WERI-Rb-1 (cell line): Measurements from ENCODE around the gene CAGE1.

Source experiments
- DNase-seq: peaks from one replicate; pipeline ENCODE4 v3.0.0-alpha.2; 2020
- H3K27ac ChIP-seq: fragments of 250-450 bp; sonication (Bioruptor Pico); 2 replicates; pipeline ENCODE4 v1.5.1; 2020; ENCODE audit warnings: mild to moderate bottlenecking, moderate library complexity
- H3K27me3 ChIP-seq: fragments of 250-450 bp; sonication (Bioruptor Pico); 2 replicates; pipeline ENCODE4 v1.5.1; 2021; ENCODE audit warnings: mild to moderate bottlenecking, low read depth, moderate library complexity; ENCODE audit not compliant: insufficient read depth, severe bottlenecking
- H3K36me3 ChIP-seq: fragments of 250-450 bp; sonication (Bioruptor Pico); 2 replicates; pipeline ENCODE4 v1.5.1; 2020; ENCODE audit warnings: mild to moderate bottlenecking, moderate library complexity
- H3K4me3 ChIP-seq: 2 replicates; pipeline ENCODE4 v1.5.1; 2011; ENCODE audit warnings: low read depth, mild to moderate bottlenecking, control low read depth, low read length
- H3K9me3 ChIP-seq: fragments of 250-450 bp; sonication (Bioruptor Pico); 2 replicates; pipeline ENCODE4 v1.5.1; 2021; ENCODE audit warnings: mild to moderate bottlenecking, moderate library complexity; ENCODE audit not compliant: severe bottlenecking
- CTCF ChIP-seq: IDR thresholded peaks from 2 replicates; pipeline ENCODE4 v1.5.1; 2011; ENCODE audit warnings: low read depth, mild to moderate bottlenecking, control low read depth, inconsistent platforms, low read length

Gene CAGE1

GRCh38 chr6:7314414-7314813 lies 75.1 kb downstream of the CAGE1 start:
- no peaks in the 10 kb centered on the region for H3K27me3 ChIP-seq
- DNase-seq, result no peak
- no peak overlapping the region for H3K27ac ChIP-seq
- no peaks in the 10 kb centered on the region for H3K9me3 ChIP-seq
- no peak overlapping the region for H3K4me3 ChIP-seq
- H3K36me3 ChIP-seq, result peaks cover 21% of the 10 kb centered on the region
- TF ChIP-seq CTCF, result no peak

GRCh38 chr6:7313505-7314165 lies 75.9 kb downstream of the CAGE1 start:
- Histone ChIP-seq H3K27me3 (no peaks in the 10 kb centered on the region), H3K9me3 (no peaks in the 10 kb centered on the region), H3K27ac (peak overlapping the region; percentile 87), H3K36me3 (peaks cover 28% of the 10 kb centered on the region), H3K4me3 (peak overlapping the region; percentile 87)
- DNase-seq, result peak; percentile 35
- TF ChIP-seq CTCF, result no peak

DNA sequence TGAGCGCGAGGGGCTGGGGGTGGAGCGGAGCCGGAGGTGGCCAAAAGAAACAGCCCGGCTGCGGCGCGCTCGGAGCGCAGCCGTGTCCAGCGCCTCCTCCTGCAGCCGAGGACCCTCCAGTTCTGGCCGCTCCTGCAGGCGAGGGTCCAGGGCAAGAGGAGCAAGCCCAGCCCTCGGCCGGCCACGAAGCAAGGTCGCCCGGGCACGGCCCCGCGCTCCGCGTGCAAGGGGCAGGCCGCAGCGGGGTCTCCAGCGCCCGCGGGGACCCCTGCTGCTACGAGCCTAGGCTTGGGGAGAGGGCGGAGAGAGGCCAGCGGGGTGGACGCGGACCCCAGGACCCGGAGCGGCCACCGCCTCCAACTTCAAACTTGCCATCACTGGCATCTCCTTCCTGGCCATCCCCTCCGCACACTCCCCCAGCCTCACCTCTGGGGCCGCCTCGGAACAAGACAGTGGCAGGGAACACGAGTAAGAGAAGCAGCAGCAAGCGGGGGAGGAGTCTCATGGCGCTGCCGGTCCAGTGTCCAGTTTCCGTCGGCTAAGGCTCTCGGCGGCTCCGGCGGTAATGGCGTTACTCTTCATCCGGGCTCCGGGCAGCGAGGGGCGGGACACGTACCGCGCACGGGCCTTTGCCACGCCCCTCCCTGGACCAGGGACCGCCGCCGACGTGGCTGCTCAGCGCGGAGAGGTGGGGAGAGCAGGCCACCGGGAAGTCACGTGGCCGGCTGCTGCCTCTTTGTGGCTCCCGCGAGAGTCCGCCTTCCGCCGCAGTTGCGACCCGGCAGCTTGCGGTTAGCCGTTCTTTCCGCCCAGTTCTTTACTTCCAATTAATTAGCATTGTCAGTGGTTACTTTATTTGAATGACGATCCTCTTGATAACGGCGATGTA lies 76.7 kb downstream of the CAGE1 start, which contains the start of gene SSR1:
SSR1 (minus strand) TSS at position 584 of the 889 bp plus-strand sequence; CDS start at position 505, 79 bp downstream.
- TF ChIP-seq CTCF, result no peak
- Histone ChIP-seq H3K9me3 (no peaks in the 10 kb centered on the region), H3K4me3 (peak within 1 kb of the TSS; percentile 87), H3K27ac (peak within 1 kb of the TSS; percentile 87), H3K27me3 (no peaks in the 10 kb centered on the region), H3K36me3 (peaks cover 36% of the 10 kb centered on the region)
- DNase-seq, result peak; percentile 100

- H3K36me3 ChIP-seq, result peaks cover 44% of the 10 kb centered on the region
- no peaks in the 10 kb centered on the region for H3K27me3 ChIP-seq
- DNase-seq, result no peak
Observed at GRCh38 chr6:7311917-7312615, 77.5 kb downstream of the CAGE1 start.

GRCh38 chr6:7311176-7311575 lies 78.4 kb downstream of the CAGE1 start:
- DNase-seq, result no peak
- Histone ChIP-seq H3K36me3 (peaks cover 51% of the 10 kb centered on the region), H3K27me3 (no peaks in the 10 kb centered on the region), H3K27ac (no peak overlapping the region), H3K9me3 (no peaks in the 10 kb centered on the region), H3K4me3 (no peak overlapping the region)
- no peak for TF ChIP-seq CTCF

More at GRCh38 chr6:7311917-7312615, 77.5 kb downstream of the CAGE1 start:
- Histone ChIP-seq H3K27ac (peak overlapping the region; percentile 87), H3K9me3 (no peaks in the 10 kb centered on the region), H3K4me3 (peak overlapping the region; percentile 87)
- TF ChIP-seq CTCF, result no peak
